ENCODE results near the gene TAGLN. TPM values are rescaled to one million over a fixed set of nuclear protein-coding genes. Genes with fewer than 3 reads are reported as not detected.

The TAGLN gene
- total and polyA plus RNA-seq, 2 donors (not counting 1 experiment from before 2014, with no cell fraction given), result 824 to 4,435 TPM

- H3K4me1 ChIP-seq (ENCODE audit: control insufficient read depth, extremely low read depth, insufficient read depth, low read length), result no peaks in the 10 kb centered on the region
- peaks cover under 1% of the 10 kb centered on the region for H3K36me3 ChIP-seq (ENCODE audit: control insufficient read depth, insufficient read depth, low read length)
- no peak overlapping the region for H3K4me3 ChIP-seq (replicated peaks in 1 of 4; ENCODE audit: control extremely low read depth in 1 of 4, insufficient read depth in 1 of 4, low read depth in 3 of 4, low read length in 4 of 4)
- no peak overlapping the region for H3K27ac ChIP-seq (ENCODE audit: insufficient read depth, low read length)
- no peaks in the 10 kb centered on the region for H4K20me1 ChIP-seq (ENCODE audit: control insufficient read depth, extremely low read depth, insufficient read depth, low read length)
- no peaks in the 10 kb centered on the region for H3K9me3 ChIP-seq (ENCODE audit: control insufficient read depth, insufficient read depth, low read depth, low read length)
- H3K27me3 ChIP-seq (ENCODE audit: control insufficient read depth, insufficient read depth, low read length), result no peaks in the 10 kb centered on the region
- no peak for DNase-seq (ENCODE audit: low read depth in 2 of 2)
- TF ChIP-seq EZH2 (IDR thresholded peaks at IDR 0.05; ENCODE audit: low read length, missing control alignments), result no peak
- TF ChIP-seq CTCF (conservative IDR thresholded peaks at IDR 0.05 in 1 of 2, IDR thresholded peaks at IDR 0.05 in 1 of 2; ENCODE audit: low read depth in 1 of 2, low read length in 2 of 2), result no peak
- H3K79me2 ChIP-seq (ENCODE audit: control insufficient read depth, insufficient read depth, low read length), result peaks cover 74% of the 10 kb centered on the region
- no peak overlapping the region for H2AFZ ChIP-seq (ENCODE audit: low read length)
- no peak overlapping the region for H3K9ac ChIP-seq (ENCODE audit: insufficient read depth, low read length)
- no peak overlapping the region for H3K4me2 ChIP-seq (ENCODE audit: extremely low read depth, insufficient read depth, low read length)
Measured at GRCh38 chr11:117157507-117157906, 41.7 kb upstream of the TAGLN start.

- no peaks in the 10 kb centered on the region for H4K20me1 ChIP-seq (ENCODE audit: control insufficient read depth, extremely low read depth, insufficient read depth, low read length)
- TF ChIP-seq CTCF (conservative IDR thresholded peaks at IDR 0.05 in 1 of 2, IDR thresholded peaks at IDR 0.05 in 1 of 2; ENCODE audit: low read depth in 1 of 2, low read length in 2 of 2) (no peak), EZH2 (IDR thresholded peaks at IDR 0.05; ENCODE audit: low read length, missing control alignments) (no peak)
- no peak for DNase-seq (ENCODE audit: low read depth in 2 of 2)
- H3K36me3 ChIP-seq (ENCODE audit: control insufficient read depth, insufficient read depth, low read length), result peaks cover 4% of the 10 kb centered on the region
- H3K79me2 ChIP-seq (ENCODE audit: control insufficient read depth, insufficient read depth, low read length), result peaks cover 53% of the 10 kb centered on the region
- H3K9ac ChIP-seq (ENCODE audit: insufficient read depth, low read length), result no peak overlapping the region
- H3K27ac ChIP-seq (ENCODE audit: insufficient read depth, low read length), result no peak overlapping the region
- no peak overlapping the region for H3K4me3 ChIP-seq (replicated peaks in 1 of 4; ENCODE audit: control extremely low read depth in 1 of 4, insufficient read depth in 1 of 4, low read depth in 3 of 4, low read length in 4 of 4)
- no peaks in the 10 kb centered on the region for H3K27me3 ChIP-seq (ENCODE audit: control insufficient read depth, insufficient read depth, low read length)
- no peak overlapping the region for H2AFZ ChIP-seq (ENCODE audit: low read length)
- no peaks in the 10 kb centered on the region for H3K4me1 ChIP-seq (ENCODE audit: control insufficient read depth, extremely low read depth, insufficient read depth, low read length)
- H3K9me3 ChIP-seq (ENCODE audit: control insufficient read depth, insufficient read depth, low read depth, low read length), result no peaks in the 10 kb centered on the region
- no peak overlapping the region for H3K4me2 ChIP-seq (ENCODE audit: extremely low read depth, insufficient read depth, low read length)
Measured at GRCh38 chr11:117159892-117160291, 39.3 kb upstream of the TAGLN start.

- Histone ChIP-seq H3K9ac (ENCODE audit: insufficient read depth, low read length) (no peak overlapping the region), H3K27me3 (ENCODE audit: control insufficient read depth, insufficient read depth, low read length) (no peaks in the 10 kb centered on the region), H4K20me1 (ENCODE audit: control insufficient read depth, extremely low read depth, insufficient read depth, low read length) (no peaks in the 10 kb centered on the region), H3K27ac (ENCODE audit: insufficient read depth, low read length) (no peak overlapping the region), H2AFZ (ENCODE audit: low read length) (no peak overlapping the region), H3K4me2 (ENCODE audit: extremely low read depth, insufficient read depth, low read length) (no peak overlapping the region), H3K9me3 (ENCODE audit: control insufficient read depth, insufficient read depth, low read depth, low read length) (no peaks in the 10 kb centered on the region), H3K36me3 (ENCODE audit: control insufficient read depth, insufficient read depth, low read length) (peaks cover 6% of the 10 kb centered on the region), H3K79me2 (ENCODE audit: control insufficient read depth, insufficient read depth, low read length) (peaks cover 44% of the 10 kb centered on the region), H3K4me3 (replicated peaks in 1 of 4; ENCODE audit: control extremely low read depth in 1 of 4, insufficient read depth in 1 of 4, low read depth in 3 of 4, low read length in 4 of 4) (no peak overlapping the region), H3K4me1 (ENCODE audit: control insufficient read depth, extremely low read depth, insufficient read depth, low read length) (no peaks in the 10 kb centered on the region)
- DNase-seq (ENCODE audit: low read depth in 2 of 2), result no peak
- TF ChIP-seq CTCF (conservative IDR thresholded peaks at IDR 0.05 in 1 of 2, IDR thresholded peaks at IDR 0.05 in 1 of 2; ENCODE audit: low read depth in 1 of 2, low read length in 2 of 2), result no peak
- no peak for TF ChIP-seq EZH2 (IDR thresholded peaks at IDR 0.05; ENCODE audit: low read length, missing control alignments)
Measured at GRCh38 chr11:117160826-117161225, 38.3 kb upstream of the TAGLN start.

Data from fibroblast of lung (primary cell).